Neuronal stem cell (in vitro differentiated cells): ENCODE measurements around the gene IRAK2.

Experiments used
- DNase-seq: peaks from one replicate; pipeline ENCODE4 v3.0.0-alpha.2; 2013; ENCODE audit warnings: low spot score
- H2AFZ ChIP-seq: one replicate; pipeline ENCODE4 v1.6.1; 2013; ENCODE audit warnings: mild to moderate bottlenecking, low read length, inconsistent platforms
- H2AK5ac ChIP-seq: 2 replicates; pipeline ENCODE4 v1.6.1; 2013; ENCODE audit warnings: low read depth, mild to moderate bottlenecking, inconsistent platforms, low read length, moderate library complexity, mixed read lengths
- H2BK120ac ChIP-seq: 2 replicates; pipeline ENCODE4 v1.6.1; 2013; ENCODE audit warnings: low read depth, mild to moderate bottlenecking, inconsistent platforms, low read length, moderate library complexity, mixed read lengths
- H2BK12ac ChIP-seq: one replicate; pipeline ENCODE4 v1.6.1; 2013; ENCODE audit warnings: low read length, inconsistent platforms
- H2BK15ac ChIP-seq: 2 replicates; pipeline ENCODE4 v1.6.1; 2013; ENCODE audit warnings: mild to moderate bottlenecking, low read length, inconsistent platforms, mixed read lengths
- H2BK5ac ChIP-seq: one replicate; pipeline ENCODE4 v1.6.1; 2013; ENCODE audit warnings: inconsistent platforms, mild to moderate bottlenecking, low read length, moderate library complexity
- H3K14ac ChIP-seq: one replicate; pipeline ENCODE4 v1.6.1; 2013; ENCODE audit warnings: low read length, inconsistent platforms
- H3K18ac ChIP-seq: 2 replicates; pipeline ENCODE4 v1.6.1; 2013; ENCODE audit warnings: low read length, inconsistent platforms
- H3K23ac ChIP-seq: 2 replicates; pipeline ENCODE4 v1.6.1; 2013; ENCODE audit warnings: low read depth, mild to moderate bottlenecking, mixed read lengths, low read length, inconsistent platforms; ENCODE audit not compliant: poor library complexity
- H3K27ac ChIP-seq: replicated peaks from 3 replicates; pipeline ENCODE4 v1.5.1; 2013; ENCODE audit warnings: low read length, inconsistent platforms
- H3K27me3 ChIP-seq, 3 experiments: 2 replicates each; pipeline ENCODE4 v1.6.1; 2013; ENCODE audit warnings: low read length in 3 of 3, mild to moderate bottlenecking in 2 of 3, inconsistent platforms in 1 of 3, low read depth in 1 of 3, mixed read lengths in 1 of 3, moderate library complexity in 1 of 3; ENCODE audit not compliant: control insufficient read depth in 3 of 3, insufficient read depth in 3 of 3
- H3K36me3 ChIP-seq, 2 donors: replicated peaks in 1 of 2; 2 replicates each; pipeline ENCODE4 v1.6.1; 2013; ENCODE audit warnings: low read length in 2 of 2; ENCODE audit not compliant: control insufficient read depth in 2 of 2, insufficient read depth in 2 of 2
- H3K4ac ChIP-seq: 2 replicates; pipeline ENCODE4 v1.6.1; 2013; ENCODE audit warnings: inconsistent platforms, mild to moderate bottlenecking, low read length, moderate library complexity
- H3K4me1 ChIP-seq, 2 donors: 1 replicate in 1 of 2; 2 replicates in 1 of 2; pipeline ENCODE4 v1.6.1; 2013; ENCODE audit warnings: low read length in 2 of 2, low read depth in 1 of 2; ENCODE audit not compliant: control insufficient read depth in 2 of 2, insufficient read depth in 1 of 2
- H3K4me2 ChIP-seq: one replicate; pipeline ENCODE4 v1.6.1; 2013; ENCODE audit warnings: mild to moderate bottlenecking, low read length, inconsistent platforms; ENCODE audit not compliant: insufficient read depth, poor library complexity, severe bottlenecking
- H3K4me3 ChIP-seq, 2 donors: 2 replicates each; pipeline ENCODE4 v1.5.1; 2013; ENCODE audit warnings: low read length in 2 of 2, mild to moderate bottlenecking in 2 of 2, inconsistent platforms in 1 of 2, moderate library complexity in 1 of 2
- H3K79me1 ChIP-seq: one replicate; pipeline ENCODE4 v1.6.1; 2013; ENCODE audit warnings: low read depth, mild to moderate bottlenecking, inconsistent platforms, low read length, moderate library complexity
- H3K9ac ChIP-seq: one replicate; pipeline ENCODE4 v1.6.1; 2013; ENCODE audit warnings: mild to moderate bottlenecking, low read depth, low read length, inconsistent platforms; ENCODE audit not compliant: poor library complexity
- H3K9me3 ChIP-seq, 2 donors: replicated peaks in 1 of 2; 2 replicates each; pipeline versions ENCODE3 to v1.6.1; 2013; ENCODE audit warnings: low read length in 2 of 2, mild to moderate bottlenecking in 2 of 2, inconsistent platforms in 1 of 2, low read depth in 1 of 2, mixed read lengths in 1 of 2, moderate library complexity in 1 of 2; ENCODE audit not compliant: control insufficient read depth in 2 of 2, insufficient read depth in 1 of 2
- H4K8ac ChIP-seq: one replicate; pipeline ENCODE4 v1.6.1; 2013; ENCODE audit warnings: low read depth, mild to moderate bottlenecking, inconsistent platforms, low read length, moderate library complexity
- H4K91ac ChIP-seq: one replicate; pipeline ENCODE4 v1.6.1; 2013; ENCODE audit warnings: low read length, low read depth, mild to moderate bottlenecking, inconsistent platforms; ENCODE audit not compliant: poor library complexity
- WGBS, 2 donors: extraction: QIAGEN DNeasy Blood & Tissue Kit; methylation state at CpG; one replicate each; pipeline ENCODE4 v1.1.7; 2013; ENCODE audit warnings: missing lambda C conversion rate in 2 of 2, mixed read lengths in 1 of 2; ENCODE audit not compliant: insufficient read length in 2 of 2, insufficient replicate concordance in 1 of 2; ENCODE audit errors: extremely low coverage in 2 of 2; 5-methylcytosine and 5-hydroxymethylcytosine counted together

IRAK2 gene

DNA sequence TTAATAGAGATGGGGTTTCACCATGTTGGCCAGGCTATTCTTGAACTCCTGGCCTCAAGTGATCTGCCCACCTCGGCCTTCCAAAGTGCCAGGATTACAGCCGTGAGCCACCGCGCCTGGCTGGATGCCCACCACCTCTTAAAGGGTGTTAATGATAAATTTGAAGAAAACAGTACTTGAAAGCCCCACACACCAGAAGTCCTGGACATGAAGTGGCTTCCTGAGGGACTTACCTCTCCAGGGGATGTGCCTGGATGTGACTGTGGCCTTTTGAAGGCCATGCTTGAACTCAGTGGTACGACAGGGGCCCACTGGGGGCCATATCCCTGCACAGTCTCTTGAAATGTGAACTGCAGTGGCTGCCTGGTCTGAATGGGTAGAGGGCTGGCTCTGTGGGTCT lies 18.2 kb downstream of the IRAK2 start:
- H2AFZ ChIP-seq: no peak overlapping the region
- H2BK120ac ChIP-seq: no peak overlapping the region
- H3K4me1 ChIP-seq: peaks cover 1 to 18% of the 10 kb centered on the region in 2 donors
- no peaks in the 10 kb centered on the region for H3K79me1 ChIP-seq
- H2BK5ac ChIP-seq: no peak overlapping the region
- peaks cover 0 to 2% of the 10 kb centered on the region in 2 donors for H3K9me3 ChIP-seq
- DNase-seq: no peak
- no peak overlapping the region for H3K27ac ChIP-seq
- H3K18ac ChIP-seq: no peak overlapping the region
- no peak overlapping the region for H3K9ac ChIP-seq
- no peak overlapping the region for H4K8ac ChIP-seq
- no peak overlapping the region for H3K4me3 ChIP-seq
- no peak overlapping the region for H2AK5ac ChIP-seq
- no peak overlapping the region for H2BK12ac ChIP-seq
- no peak overlapping the region for H3K14ac ChIP-seq
- H3K4ac ChIP-seq: no peak overlapping the region
- no peak overlapping the region for H3K23ac ChIP-seq
- WGBS, 2 donors: no CpG with 5 or more reads among the region's 5 CpGs
- no peak overlapping the region for H3K4me2 ChIP-seq
- H2BK15ac ChIP-seq: no peak overlapping the region
- H4K91ac ChIP-seq: no peak overlapping the region
- no peaks in the 10 kb centered on the region for H3K36me3 ChIP-seq
- H3K27me3 ChIP-seq: no peaks in the 10 kb centered on the region

DNA sequence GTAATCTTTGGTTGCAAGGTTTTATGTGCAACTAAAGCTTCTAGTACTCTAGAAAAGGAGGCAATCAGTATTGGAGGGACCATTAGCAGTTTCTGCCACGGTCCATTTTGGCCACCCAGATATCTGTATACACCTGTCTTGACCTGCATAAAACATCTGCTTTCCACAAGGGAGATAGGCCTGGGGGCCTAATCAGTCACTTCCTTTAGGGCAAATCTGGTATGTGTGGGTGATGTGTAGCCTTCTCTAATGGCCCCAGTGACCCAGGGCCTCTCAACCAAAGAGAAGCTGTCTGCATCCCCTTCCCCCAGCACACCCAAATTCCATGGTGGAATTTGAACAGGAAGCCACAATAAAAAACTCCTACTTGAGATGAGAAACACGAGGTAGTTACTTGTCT lies 19.5 kb downstream of the IRAK2 start:
- H3K18ac ChIP-seq: no peak overlapping the region
- H3K36me3 ChIP-seq: no peaks in the 10 kb centered on the region
- H2BK120ac ChIP-seq: no peak overlapping the region
- peaks cover 1 to 18% of the 10 kb centered on the region in 2 donors for H3K4me1 ChIP-seq
- H3K27me3 ChIP-seq: no peaks in the 10 kb centered on the region
- H3K14ac ChIP-seq: no peak overlapping the region
- no peak overlapping the region for H3K4me3 ChIP-seq
- no peak overlapping the region for H2AK5ac ChIP-seq
- no peak overlapping the region for H2BK5ac ChIP-seq
- H3K79me1 ChIP-seq: no peaks in the 10 kb centered on the region
- H3K23ac ChIP-seq: no peak overlapping the region
- no peak for DNase-seq
- WGBS, 2 donors: no CpG with 5 or more reads among the region's 2 CpGs
- H2AFZ ChIP-seq: no peak overlapping the region
- no peak overlapping the region for H4K91ac ChIP-seq
- no peak overlapping the region for H3K27ac ChIP-seq
- H3K9ac ChIP-seq: no peak overlapping the region
- H3K4ac ChIP-seq: no peak overlapping the region
- H3K4me2 ChIP-seq: no peak overlapping the region
- H2BK15ac ChIP-seq: no peak overlapping the region
- peaks cover 0 to 2% of the 10 kb centered on the region in 2 donors for H3K9me3 ChIP-seq
- H4K8ac ChIP-seq: no peak overlapping the region
- H2BK12ac ChIP-seq: no peak overlapping the region

DNA sequence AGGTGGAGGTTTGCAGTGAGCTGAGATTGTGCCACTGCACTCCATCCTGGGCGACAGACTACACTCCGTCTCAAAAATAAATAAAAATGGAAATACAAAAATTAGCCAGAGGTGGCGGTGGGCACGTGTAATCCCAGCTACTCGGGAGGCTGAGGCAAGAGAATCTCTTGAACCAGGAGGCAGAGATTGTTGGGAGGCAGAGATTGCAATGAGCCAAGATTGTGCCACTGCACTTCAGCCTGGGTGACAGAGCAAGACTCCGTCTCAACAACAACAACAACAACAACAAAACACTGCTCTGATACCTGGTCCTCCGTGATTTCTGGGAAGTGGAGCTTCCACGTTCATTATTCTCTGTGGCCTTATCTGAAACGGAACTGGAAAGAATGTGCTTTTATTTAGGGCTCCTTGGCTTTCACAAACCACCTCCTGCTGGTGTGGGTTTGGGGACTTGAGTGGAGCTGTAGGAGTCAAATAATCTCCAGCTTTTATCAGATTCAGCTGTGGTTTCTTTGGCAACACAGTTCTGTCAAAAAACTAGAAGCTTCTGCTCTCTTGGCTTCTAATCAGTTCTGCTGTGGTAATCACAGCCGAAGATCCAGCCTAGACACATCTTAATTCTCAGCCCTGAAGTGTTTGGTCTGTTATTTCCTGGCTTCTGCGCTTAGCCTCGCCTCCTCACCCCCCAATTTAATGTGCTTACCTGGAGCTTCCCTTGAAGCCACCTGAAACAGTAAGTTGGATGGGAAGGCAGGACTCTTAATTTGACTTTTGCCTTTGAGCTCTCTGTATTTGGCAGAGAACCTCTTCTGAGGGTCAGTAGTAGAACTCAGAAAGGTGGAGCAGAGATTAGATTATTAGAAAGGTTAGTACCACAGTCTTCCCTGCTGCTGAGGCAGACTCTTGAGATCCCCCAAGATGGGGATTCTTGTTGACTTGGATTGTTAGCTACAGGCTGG lies 21.4 kb downstream of the IRAK2 start:
- Histone ChIP-seq H2BK12ac (no peak overlapping the region), H3K23ac (no peak overlapping the region), H2AFZ (no peak overlapping the region), H3K4me2 (no peak overlapping the region), H3K9ac (no peak overlapping the region), H2BK15ac (no peak overlapping the region), H3K27ac (no peak overlapping the region), H3K4me1 (peaks cover 1 to 15% of the 10 kb centered on the region in 2 donors), H2BK5ac (no peak overlapping the region), H3K9me3 (no peaks in the 10 kb centered on the region), H4K8ac (no peak overlapping the region), H4K91ac (no peak overlapping the region), H3K4ac (no peak overlapping the region), H2BK120ac (no peak overlapping the region), H3K14ac (no peak overlapping the region), H3K18ac (no peak overlapping the region), H3K27me3 (no peaks in the 10 kb centered on the region), H3K36me3 (no peaks in the 10 kb centered on the region), H3K79me1 (no peaks in the 10 kb centered on the region), H2AK5ac (no peak overlapping the region), H3K4me3 (no peak overlapping the region)
- no peak for DNase-seq
- WGBS, 2 donors: no CpG with 5 or more reads among the region's 12 CpGs

DNA sequence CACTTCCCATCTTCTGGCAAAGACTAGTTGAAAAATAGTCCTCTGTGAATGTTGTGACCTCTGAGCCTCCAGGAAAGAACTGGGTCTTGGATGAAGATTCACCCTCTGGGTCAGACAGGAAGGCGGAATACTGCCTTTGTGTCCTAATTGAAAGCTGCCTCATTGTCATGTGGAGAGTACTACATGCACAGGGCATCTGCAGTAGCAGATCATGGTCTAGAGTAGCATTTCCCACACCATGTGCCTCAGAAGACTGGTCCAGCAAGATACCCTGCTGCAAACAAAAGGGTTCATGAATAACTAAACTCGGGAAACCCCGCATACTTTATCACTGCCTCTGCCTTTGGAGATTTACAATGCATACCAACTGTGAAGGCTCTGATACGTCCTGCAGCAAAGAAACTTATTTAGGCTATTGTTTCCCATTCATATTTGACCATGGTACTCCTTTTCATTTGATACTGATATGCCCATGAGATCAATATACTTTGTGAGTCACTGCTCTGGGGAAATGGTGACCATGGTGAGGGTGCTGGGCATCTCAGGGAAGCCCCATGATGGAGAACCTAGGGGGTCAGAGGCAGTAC lies 22.7 kb downstream of the IRAK2 start:
- no peak overlapping the region for H2BK120ac ChIP-seq
- H2BK5ac ChIP-seq: no peak overlapping the region
- H3K4me2 ChIP-seq: no peak overlapping the region
- no peak overlapping the region for H3K18ac ChIP-seq
- no peak overlapping the region for H4K91ac ChIP-seq
- H2BK15ac ChIP-seq: no peak overlapping the region
- H3K14ac ChIP-seq: no peak overlapping the region
- no peaks in the 10 kb centered on the region for H3K79me1 ChIP-seq
- H3K23ac ChIP-seq: no peak overlapping the region
- no peak for DNase-seq
- H3K4me3 ChIP-seq: no peak overlapping the region
- H3K36me3 ChIP-seq: no peaks in the 10 kb centered on the region
- peak overlapping the region; percentile 44 for H2AFZ ChIP-seq
- no peak overlapping the region for H3K9ac ChIP-seq
- no CpG with 5 or more reads among the region's 4 CpGs for WGBS, 2 donors
- no peak overlapping the region for H3K27ac ChIP-seq
- no peaks in the 10 kb centered on the region for H3K27me3 ChIP-seq
- H4K8ac ChIP-seq: no peak overlapping the region
- H3K4me1 ChIP-seq: peaks cover 5 to 13% of the 10 kb centered on the region in 2 donors
- H3K4ac ChIP-seq: no peak overlapping the region
- H3K9me3 ChIP-seq: no peaks in the 10 kb centered on the region
- H2BK12ac ChIP-seq: no peak overlapping the region
- H2AK5ac ChIP-seq: no peak overlapping the region
